ENCODE results near the gene AMMECR1. TPM values are rescaled to one million over a fixed set of nuclear protein-coding genes. Genes with fewer than 3 reads are reported as not detected.

The AMMECR1 gene
- total and polyA plus RNA-seq, 2 of the 8 experiments (the other 6 are each of a cell fraction or from before 2014, with no cell fraction given): 10.2 to 21.2 TPM

DNA sequence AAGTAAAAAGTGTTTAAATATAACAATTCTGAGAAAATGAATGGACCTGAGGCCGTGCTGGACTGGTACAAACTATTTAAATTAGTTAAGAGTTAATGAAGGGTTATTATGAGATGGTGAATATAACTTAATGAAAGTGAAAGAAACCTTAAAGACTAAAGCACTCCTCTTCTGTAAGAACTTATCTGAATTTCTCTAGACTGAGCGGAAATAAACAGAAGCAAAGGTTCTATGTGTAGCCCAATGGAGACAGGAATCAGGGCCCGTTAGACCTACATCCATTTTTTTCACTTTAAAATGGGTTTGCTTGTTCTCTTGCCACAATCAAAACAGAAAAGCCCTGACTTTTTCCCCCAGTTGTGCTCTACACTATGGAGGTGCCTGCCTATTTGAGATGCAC is 14.9 kb downstream of the AMMECR1 start:
- H3K4me2 ChIP-seq (ENCODE audit: insufficient read depth in 1 of 2, low read depth in 2 of 2, low read length in 2 of 2): no peak overlapping the region
- no peak overlapping the region for H3K27ac ChIP-seq (ENCODE audit: low read depth, low read length)
- ChIA-PET CTCF (ENCODE audit: partially characterized antibody) (no interaction called here), POLR2A (ENCODE audit: partially characterized antibody) (no interaction called here)
- H3K79me1 ChIP-seq (ENCODE audit: low read depth, low read length): no peaks in the 10 kb centered on the region
- H2BK5ac ChIP-seq (ENCODE audit: low read depth, low read length): no peak overlapping the region
- no peak overlapping the region for H2BK15ac ChIP-seq (ENCODE audit: low read length)
- no peak overlapping the region for H3K18ac ChIP-seq (ENCODE audit: extremely low read depth, low read length)
- no peak overlapping the region for H3K9ac ChIP-seq (replicated peaks in 1 of 4; ENCODE audit: extremely low read depth in 1 of 4, low read depth in 3 of 4, low read length in 3 of 4)
- no peak overlapping the region for H4K8ac ChIP-seq (ENCODE audit: extremely low read depth, insufficient read depth, low read length)
- WGBS, 2 experiments (ENCODE audit: extremely low coverage in 1 of 2, insufficient coverage in 1 of 2, insufficient read length in 1 of 2, insufficient replicate concordance in 2 of 2, low coverage in 1 of 2, low lambda C conversion rate in 2 of 2, missing lambda C conversion rate in 1 of 2): 79% methylated on average over 3 of the region's 3 CpGs; no CpG with 5 or more reads in 1 of the 2 experiments
- H3K4me3 ChIP-seq (ENCODE audit: extremely low read depth in 1 of 4, insufficient read depth in 2 of 4, low read depth in 3 of 4, low read length in 4 of 4): no peak overlapping the region
- peaks cover 0 to 44% of the 10 kb centered on the region in 2 experiments; a peak in 2 of 4 replicates for H3K79me2 ChIP-seq (ENCODE audit: control insufficient read depth in 1 of 2, insufficient read depth in 2 of 2, low read length in 2 of 2)
- H3K36me3 ChIP-seq (ENCODE audit: control insufficient read depth in 2 of 4, insufficient read depth in 4 of 4, low read length in 3 of 4): peaks cover 0 to 2% (median 0%) of the 10 kb centered on the region in 4 experiments; a peak in 1 of 8 replicates
- H3K23me2 ChIP-seq (ENCODE audit: low read depth, low read length): no peaks in the 10 kb centered on the region
- no peak overlapping the region for H3K14ac ChIP-seq (ENCODE audit: insufficient read length)
- H3K4ac ChIP-seq (replicated peaks; ENCODE audit: insufficient read length, low read depth, low read length): no peak overlapping the region
- H3K4me1 ChIP-seq (replicated peaks in 1 of 4; ENCODE audit: control insufficient read depth in 3 of 4, insufficient read depth in 4 of 4, low read length in 3 of 4): no peaks in the 10 kb centered on the region
- H2BK20ac ChIP-seq (ENCODE audit: low read length): no peak overlapping the region
- no peaks in the 10 kb centered on the region for H3K9me3 ChIP-seq (ENCODE audit: insufficient read depth in 2 of 2, low read depth in 1 of 2, low read length in 1 of 2)
- H2AFZ ChIP-seq (ENCODE audit: low read length): no peak overlapping the region
- DNase-seq (ENCODE audit: low read depth in 1 of 2, low spot score in 2 of 2) (no peak), FAIRE-seq (no peak)
- H3K27me3 ChIP-seq (replicated peaks in 1 of 4; ENCODE audit: control insufficient read depth in 3 of 4, extremely low read depth in 1 of 4, insufficient read depth in 3 of 4, low read length in 3 of 4): no peaks in the 10 kb centered on the region
- no peak overlapping the region for H2AK5ac ChIP-seq (ENCODE audit: low read depth, low read length)
- no peak overlapping the region for H3K23ac ChIP-seq (ENCODE audit: insufficient read length)
- TF ChIP-seq GTF2F1 (IDR thresholded peaks at IDR 0.05; ENCODE audit: borderline replicate concordance, low read depth, low read length) (no peak), POU5F1 (IDR thresholded peaks at IDR 0.05; ENCODE audit: low read depth, low read length) (no peak)
- no peaks in the 10 kb centered on the region for H4K20me1 ChIP-seq (replicated peaks in 1 of 2; ENCODE audit: control insufficient read depth in 1 of 2, insufficient read depth in 2 of 2, low read length in 2 of 2)
- H2BK12ac ChIP-seq (ENCODE audit: low read depth, low read length): no peak overlapping the region
- no peak overlapping the region for H4K5ac ChIP-seq (ENCODE audit: insufficient read length, low read depth, low read length)
- H3K56ac ChIP-seq (replicated peaks; ENCODE audit: insufficient read length, low read depth, low read length): no peak overlapping the region
- no peak overlapping the region for H2BK120ac ChIP-seq (replicated peaks; ENCODE audit: low read depth, low read length)
- no peak overlapping the region for H4K91ac ChIP-seq (replicated peaks; ENCODE audit: insufficient read length, low read length)
